NCI-H446 (cell line): ENCODE results near the gene CBR4.
"Not testable (repeated sequence)": the region's sequence is repeated elsewhere in the genome, so short reads cannot be mapped to it uniquely, and the experiment has no call there.

Experiments
- DNase-seq, 2 experiments: peaks; one replicate each; lab custom pipeline; 2025; lab: John Stamatoyannopoulos, UW

Gene CBR4

DNA sequence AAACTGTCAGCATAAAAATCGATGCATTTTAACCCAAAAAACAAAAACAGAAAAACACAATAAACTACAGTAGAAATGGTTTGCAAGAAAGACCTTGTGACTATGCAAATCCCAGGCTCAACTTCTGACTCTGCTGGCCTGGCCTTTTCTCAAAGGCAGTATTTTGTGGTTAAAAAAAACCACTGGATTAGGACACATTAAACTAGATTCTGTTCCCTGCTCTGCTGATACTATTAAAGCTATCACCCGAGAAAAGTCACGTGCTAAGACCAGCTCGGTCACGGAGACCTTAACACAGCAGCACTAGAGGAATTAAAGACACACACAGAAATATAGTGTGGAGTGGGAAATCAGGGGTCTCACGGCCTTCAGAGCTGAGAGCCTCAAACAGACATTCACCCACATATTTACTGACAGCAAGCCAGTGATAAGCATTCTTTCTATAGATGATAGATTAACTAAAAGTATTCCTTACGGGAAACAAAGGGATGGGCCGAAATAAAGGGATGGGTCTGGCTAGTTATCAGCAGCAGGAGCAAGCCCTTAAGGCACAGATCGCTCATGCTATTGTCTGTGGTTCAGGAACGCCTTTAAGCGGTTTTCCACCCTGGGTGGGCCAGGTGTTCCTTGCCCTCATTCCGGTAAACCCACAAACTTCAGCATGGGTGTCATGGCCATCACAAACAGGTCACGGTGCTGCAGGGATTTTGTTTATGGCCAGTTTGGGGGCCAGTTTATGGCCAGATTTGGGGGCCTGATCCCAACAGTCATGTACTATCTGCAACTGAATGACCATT, 16.1 kb downstream of the CBR4 start:
- no peak for DNase-seq

DNA sequence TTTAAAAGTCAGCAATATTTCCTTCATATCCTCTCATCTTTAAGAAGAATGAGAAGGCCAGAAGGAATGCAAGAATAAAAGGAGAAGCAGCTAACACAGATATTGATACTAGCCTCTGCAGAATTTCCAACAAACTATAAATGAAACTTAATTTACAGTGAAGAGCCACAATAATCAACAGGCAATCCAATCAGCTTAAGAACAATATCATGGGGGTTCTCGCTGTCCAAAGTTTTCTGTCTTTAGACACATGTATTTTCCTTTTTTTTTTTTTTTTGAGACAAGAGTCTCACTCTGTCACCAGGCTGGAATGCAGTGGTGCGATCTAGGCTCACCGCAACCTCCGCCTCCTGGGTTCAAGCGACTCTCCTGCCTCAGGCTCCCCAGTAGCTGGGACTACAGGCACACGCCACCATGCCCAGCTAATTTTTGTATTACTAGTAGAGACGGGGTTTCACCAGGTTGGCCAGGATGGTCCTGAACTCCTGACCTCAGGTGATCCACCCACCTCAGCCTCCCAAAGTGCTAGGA, 17.0 kb downstream of the CBR4 start:
- not testable (repeated sequence) for DNase-seq

DNA sequence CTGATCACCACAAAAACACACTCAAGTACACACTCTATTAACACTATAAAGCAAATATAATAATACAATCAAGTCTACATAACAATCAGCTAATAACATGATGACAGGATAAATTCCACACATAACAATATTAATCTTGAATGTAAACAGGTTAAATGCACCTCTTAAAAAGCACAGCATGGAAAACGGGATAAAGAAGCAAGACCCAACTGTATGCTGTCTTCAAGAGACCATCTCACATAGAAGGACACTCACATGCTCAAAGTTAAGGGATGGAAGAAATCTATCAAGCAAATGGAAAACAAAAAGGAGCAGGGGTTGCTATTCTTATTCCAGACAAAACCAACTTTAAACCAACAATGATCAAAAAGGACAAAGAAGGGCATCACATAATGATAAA, 28.1 kb downstream of the CBR4 start:
- DNase-seq, result no peak

DNA sequence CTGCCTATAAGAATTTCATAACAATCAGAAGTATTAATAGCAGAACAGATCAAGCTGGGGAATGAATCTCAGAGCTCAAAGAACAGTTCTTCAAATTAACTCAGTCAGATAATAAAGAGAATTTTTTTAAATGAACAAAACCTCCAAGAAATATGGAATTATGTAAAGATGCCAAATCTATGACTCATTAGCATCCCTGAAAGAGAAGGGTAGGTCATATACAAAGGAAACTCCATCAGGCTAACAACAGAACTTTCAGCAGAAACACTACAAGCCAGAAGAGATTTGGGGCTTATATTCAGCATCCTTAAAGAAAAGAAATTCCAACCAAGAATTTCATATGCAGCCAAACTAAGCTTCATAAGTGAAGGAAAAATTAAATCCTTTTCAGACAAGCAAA, 28.6 kb downstream of the CBR4 start:
- DNase-seq, result no peak

DNA sequence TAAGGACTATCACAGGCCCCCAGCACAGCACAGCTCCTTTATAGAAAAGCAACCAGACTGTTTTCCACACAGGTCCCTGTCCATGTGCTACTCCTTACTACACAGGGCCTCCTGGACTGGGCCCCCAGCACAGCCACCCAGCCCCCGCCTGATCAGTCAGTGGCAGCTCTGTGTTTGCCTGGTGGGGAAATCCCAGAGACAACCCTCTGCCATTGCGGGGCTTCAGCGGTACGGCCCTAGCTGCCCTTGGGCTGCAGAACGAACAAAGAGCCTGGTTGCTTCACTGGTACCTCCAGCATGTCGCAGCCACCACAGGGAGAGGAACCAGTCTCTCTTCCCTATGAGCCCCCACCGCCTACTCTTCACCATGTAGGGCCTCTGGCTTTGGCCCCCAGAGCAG, 30.7 kb downstream of the CBR4 start:
- DNase-seq, result no peak

DNA sequence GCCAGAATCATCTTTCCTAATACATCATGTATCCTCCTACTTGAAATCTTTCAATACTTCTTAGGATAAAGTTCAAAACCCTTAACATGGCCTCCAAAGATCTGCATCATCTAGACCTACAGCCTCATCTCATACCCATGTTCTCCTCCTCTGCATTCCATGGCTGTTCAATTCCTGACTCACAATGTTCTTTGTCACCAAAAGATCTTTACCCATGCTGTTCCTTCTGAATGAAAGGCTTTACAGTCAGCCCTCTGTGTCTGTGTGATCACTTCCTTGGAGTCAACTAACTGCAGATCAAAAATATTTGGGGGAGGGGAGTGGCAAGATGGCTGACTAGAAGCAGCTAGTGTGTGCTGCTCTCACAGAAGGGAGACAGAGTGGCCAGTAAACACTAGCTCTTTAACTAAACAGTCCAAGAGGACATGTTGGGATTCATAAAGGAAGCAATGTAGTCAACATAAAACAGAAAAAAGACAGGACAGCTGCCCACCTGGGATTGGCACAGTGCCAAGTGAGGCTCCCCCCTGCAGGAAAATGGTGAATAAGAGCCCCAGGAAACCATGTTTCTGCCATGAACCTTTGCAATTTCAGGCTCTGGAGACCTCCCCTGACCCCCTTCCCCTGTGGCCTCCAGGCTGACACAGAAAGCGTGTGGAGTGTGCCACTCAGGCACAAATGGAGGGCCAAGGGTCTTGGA, 31.9 kb downstream of the CBR4 start:
- no peak for DNase-seq

DNA sequence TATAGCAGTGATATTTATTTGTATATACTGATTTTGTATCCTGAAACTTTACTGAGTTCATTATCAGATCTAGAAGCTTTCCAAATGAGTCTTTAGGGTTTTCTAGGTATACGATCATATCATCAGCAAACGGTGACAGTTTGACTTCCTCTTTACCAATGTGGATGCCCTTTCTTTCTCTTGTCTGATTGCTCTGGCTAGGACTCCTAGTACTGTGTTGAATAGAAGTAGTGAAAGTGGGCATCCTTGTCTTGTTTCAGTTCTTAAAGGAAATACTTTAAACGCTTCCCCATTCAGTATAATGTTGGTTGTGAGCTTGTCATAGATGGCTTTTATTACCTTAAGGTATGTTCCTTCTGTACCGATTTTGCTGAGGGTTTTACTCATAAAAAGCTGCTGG, 37.5 kb downstream of the CBR4 start:
- no peak for DNase-seq

DNA sequence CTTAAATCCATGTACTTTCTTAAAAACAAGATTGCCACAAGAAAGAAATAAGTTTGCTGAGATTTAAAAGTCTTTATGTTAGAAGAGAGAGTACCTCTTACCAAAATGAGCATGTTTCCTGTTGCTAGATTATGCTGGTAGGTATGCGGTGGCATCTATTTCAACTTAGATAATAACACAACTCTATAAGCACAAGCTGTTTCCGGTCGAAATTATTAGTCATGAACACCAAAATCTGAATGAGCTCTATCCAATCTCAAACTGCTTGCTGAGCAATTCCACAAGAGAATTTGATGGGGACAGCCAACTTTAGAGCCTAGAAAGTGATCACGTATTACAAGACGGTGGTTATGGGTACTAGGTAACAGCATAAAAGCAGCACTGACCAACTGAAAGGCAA, 49.3 kb downstream of the CBR4 start:
- no peak for DNase-seq

DNA sequence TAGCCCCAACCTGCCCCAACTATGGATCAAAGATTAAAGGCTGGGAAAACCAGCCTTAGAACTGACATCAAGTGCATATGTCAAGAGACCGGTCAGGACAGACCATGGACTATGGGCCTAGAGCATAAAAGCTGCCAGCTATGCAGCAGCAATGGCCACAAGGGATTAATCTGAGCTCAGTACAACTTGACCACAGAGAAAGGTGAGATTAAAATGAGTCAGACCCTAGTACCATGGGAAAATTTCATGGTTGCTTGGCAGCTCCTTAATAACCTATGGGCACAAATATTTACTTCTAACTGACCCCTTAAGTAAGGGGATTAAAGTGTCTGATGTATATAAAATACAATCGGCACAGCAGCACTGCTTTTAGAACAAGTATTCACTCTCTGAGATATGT, 54.4 kb downstream of the CBR4 start:
- DNase-seq, result no peak

DNA sequence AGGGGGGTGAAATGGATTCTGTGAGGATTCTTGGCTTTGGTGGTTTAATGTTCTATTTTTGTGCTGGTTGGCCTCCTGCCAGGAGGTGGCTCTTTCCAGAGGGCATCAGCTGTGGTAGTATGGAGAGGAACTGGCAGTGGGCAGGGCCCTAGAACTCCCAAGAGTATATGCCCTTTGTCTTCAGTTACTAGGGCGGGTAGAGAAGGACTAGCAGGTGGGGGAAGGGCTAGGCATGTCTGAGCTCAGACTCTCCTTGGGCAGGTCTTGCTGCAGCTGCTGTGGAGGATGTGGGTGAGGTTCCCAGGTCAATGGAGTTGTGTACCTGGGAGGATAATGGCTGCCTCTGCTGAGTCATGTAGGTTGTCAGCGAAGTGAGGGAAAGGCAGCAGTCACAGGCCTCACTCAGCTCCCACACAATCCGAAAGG, 57.2 kb downstream of the CBR4 start:
- DNase-seq, result not testable (repeated sequence)

DNA sequence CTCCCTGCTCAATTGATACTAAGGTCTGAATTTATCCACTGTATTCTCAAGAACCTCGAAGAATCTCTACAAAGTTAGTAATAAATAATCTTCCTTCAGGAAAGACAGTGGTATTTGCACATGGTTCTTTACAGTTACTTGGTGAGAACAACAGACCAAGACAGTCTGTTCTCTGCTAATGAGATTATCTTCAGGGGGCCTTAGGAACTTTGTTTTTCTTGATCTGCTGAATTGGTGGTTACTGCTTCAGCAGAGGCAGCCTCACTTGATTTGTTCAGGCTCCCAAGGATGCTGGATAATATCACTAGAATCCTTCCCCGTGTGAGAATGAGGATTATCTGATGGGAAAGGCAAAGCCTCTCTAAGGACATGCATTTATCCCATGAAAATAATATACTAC, 64.8 kb downstream of the CBR4 start:
- DNase-seq, result no peak

DNA sequence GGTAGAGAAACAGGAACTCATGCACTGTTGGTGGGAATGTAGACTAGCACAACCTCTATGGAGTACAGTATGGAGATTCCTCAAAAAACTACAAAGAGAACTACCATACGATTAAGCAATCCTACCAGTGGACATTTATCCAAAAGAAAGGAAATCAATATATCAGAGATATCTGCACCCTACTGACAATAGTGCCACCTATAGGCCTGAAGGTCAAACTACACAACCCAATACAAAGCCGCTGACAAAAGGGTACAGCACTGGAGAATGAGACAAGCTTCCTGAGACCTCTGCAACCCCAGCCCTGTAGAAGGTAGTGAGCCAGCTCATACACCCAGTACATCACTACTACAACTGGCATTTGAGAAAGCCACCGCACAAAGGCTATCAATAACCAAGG, 67.1 kb downstream of the CBR4 start:
- no peak for DNase-seq
